ENCODE measurements around the gene GPR15.

GRCh38 chr3:98530676-98531075, 1.1 kb upstream of the GPR15 start:
- TF ChIP-seq, protein P1, sequence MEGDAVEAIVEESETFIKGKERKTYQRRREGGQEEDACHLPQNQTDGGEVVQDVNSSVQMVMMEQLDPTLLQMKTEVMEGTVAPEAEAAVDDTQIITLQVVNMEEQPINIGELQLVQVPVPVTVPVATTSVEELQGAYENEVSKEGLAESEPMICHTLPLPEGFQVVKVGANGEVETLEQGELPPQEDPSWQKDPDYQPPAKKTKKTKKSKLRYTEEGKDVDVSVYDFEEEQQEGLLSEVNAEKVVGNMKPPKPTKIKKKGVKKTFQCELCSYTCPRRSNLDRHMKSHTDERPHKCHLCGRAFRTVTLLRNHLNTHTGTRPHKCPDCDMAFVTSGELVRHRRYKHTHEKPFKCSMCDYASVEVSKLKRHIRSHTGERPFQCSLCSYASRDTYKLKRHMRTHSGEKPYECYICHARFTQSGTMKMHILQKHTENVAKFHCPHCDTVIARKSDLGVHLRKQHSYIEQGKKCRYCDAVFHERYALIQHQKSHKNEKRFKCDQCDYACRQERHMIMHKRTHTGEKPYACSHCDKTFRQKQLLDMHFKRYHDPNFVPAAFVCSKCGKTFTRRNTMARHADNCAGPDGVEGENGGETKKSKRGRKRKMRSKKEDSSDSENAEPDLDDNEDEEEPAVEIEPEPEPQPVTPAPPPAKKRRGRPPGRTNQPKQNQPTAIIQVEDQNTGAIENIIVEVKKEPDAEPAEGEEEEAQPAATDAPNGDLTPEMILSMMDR (conservative IDR thresholded peaks at IDR 0.05 in 1 of 2, IDR thresholded peaks at IDR 0.05 in 1 of 2; ENCODE audit: low read depth in 1 of 2, low read length in 2 of 2), result no peak
- TF ChIP-seq EZH2 (IDR thresholded peaks at IDR 0.05; ENCODE audit: low read length, missing control alignments), result no peak

All from fibroblast of lung (primary cell).